Ureter (tissue), 1 donor: ENCODE results near the gene GSTM3. TPM values are rescaled to one million over a fixed set of nuclear protein-coding genes. Genes with fewer than 3 reads are reported as not detected.
"Not testable (repeated sequence)": the region's sequence is repeated elsewhere in the genome, so short reads cannot be mapped to it uniquely, and the experiment has no call there.

Experiments
- DNase-seq: peaks from one replicate; pipeline ENCODE4 v3.0.0-alpha.2; 2020; ENCODE audit warnings: low spot score
- total RNA-seq: library from RNA; stranded (reverse); gene quantifications from one replicate; pipeline ENCODE4 v1.2.4, GENCODE V29; 2023
- donor health status: DM: yes; HTN: yes; CAD: no.

GSTM3 gene
- total RNA-seq, 1 donor from 2014 or later, result 55.6 TPM

GRCh38 chr1:109762039-109762585 is 21.3 kb upstream of the GSTM3 start:
- DNase-seq, result no peak

GRCh38 chr1:109761227-109762038 is 20.6 kb upstream of the GSTM3 start:
- peak; percentile 41 for DNase-seq

- DNase-seq, result peak; percentile 34
These were observed 19.9 kb upstream of the GSTM3 start for GRCh38 chr1:109760581-109761226.

GRCh38 chr1:109759513-109760334 is 18.9 kb upstream of the GSTM3 start:
- DNase-seq, result peak; percentile 26

- DNase-seq, result peak; percentile 34
These were observed 17.3 kb upstream of the GSTM3 start for GRCh38 chr1:109757936-109758786.

- DNase-seq, result peak; percentile 30
These were observed 16.1 kb upstream of the GSTM3 start for GRCh38 chr1:109756848-109757521.

- not testable (repeated sequence) for DNase-seq
These were observed 15.5 kb upstream of the GSTM3 start for GRCh38 chr1:109756325-109756724.

- DNase-seq, result no peak
These were observed 13.9 kb upstream of the GSTM3 start for GRCh38 chr1:109754738-109755137.

- peak; percentile 38 for DNase-seq
These were observed 10.9 kb upstream of the GSTM3 start for GRCh38 chr1:109751531-109752260.

- no peak for DNase-seq
These were observed 10.1 kb upstream of the GSTM3 start for GRCh38 chr1:109750920-109751319.

GRCh38 chr1:109750241-109750882 is 9.5 kb upstream of the GSTM3 start:
- no peak for DNase-seq

- no peak for DNase-seq
These were observed 8.4 kb upstream of the GSTM3 start for GRCh38 chr1:109749221-109749620.

GRCh38 chr1:109748311-109748710 is 7.5 kb upstream of the GSTM3 start:
- DNase-seq, result not testable (repeated sequence)

- DNase-seq, result peak; percentile 79
These were observed 862 bp downstream of the GSTM3 start for GRCh38 chr1:109739738-109740614.

GRCh38 chr1:109733236-109733870 is 7.5 kb downstream of the GSTM3 start:
- no peak for DNase-seq

GRCh38 chr1:109732390-109732881 is 8.4 kb downstream of the GSTM3 start:
- DNase-seq, result no peak

- DNase-seq, result no peak
These were observed 10.2 kb downstream of the GSTM3 start for GRCh38 chr1:109730666-109731065.

- DNase-seq, result no peak
These were observed 12.0 kb downstream of the GSTM3 start for GRCh38 chr1:109728870-109729269.
